GM21526 (cell line): ENCODE measurements around the gene SIN3B.

ENCODE experiments used
- ATAC-seq: cut with Tn5 transposase; IDR thresholded peaks from one replicate; pipeline ENCODE4 v1.9.1; 2021; ENCODE audit warnings: moderate library complexity; ENCODE audit not compliant: unreplicated experiment, low FRiP score

The SIN3B gene

DNA sequence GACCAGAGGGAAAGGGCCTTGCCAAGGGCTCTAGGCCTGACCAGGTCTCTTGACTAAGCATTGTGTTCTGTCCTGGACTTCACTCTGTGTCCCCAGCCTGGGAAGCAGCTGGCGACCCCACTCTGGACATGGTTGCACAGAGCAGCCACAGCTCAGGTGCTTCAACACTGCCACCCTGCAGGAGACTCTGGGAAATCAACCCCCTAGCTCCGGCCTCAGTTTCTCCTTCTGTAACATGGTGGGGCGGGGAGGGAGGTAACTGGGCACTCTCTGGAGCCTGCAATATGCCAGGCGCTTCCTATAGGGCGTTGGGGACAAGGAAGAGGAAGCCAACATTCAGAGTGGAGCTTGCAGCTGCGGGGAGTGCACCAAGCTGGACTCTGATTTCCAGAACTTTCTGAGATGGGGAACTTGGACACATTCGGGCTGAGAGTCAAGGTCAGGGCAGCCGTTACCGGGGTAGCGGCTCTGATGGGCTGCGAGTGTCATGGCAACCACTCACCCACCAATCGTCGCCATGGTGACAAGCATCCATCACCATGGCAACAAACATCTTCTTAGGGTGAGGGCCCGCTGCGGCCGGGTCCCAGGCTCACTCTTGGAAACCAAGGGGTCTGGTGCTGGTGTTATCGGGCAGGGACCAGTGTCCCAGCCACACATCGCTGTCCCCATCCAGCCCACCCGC lies 72.4 kb downstream of the SIN3B start:
- no peak for ATAC-seq

DNA sequence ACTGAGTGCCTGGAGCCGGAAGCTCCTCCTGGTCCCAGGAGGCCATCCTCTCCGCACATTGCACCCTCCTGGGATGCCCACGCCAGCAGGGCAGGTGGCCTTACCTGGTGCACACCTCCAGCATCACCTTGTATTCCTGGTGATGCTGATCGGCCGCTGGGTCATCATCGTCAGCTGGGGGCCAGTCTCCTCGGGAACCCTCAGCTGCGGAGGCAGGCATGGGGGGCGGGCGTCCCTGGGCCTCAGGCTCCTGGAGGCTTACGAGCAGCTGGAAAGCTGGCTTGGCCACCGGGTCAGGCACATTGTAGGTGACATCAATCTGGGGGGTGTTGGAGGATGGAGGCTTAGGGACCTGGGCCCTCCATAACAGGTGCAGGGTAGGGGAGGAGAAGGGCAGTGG lies 73.3 kb downstream of the SIN3B start:
- no peak for ATAC-seq

DNA sequence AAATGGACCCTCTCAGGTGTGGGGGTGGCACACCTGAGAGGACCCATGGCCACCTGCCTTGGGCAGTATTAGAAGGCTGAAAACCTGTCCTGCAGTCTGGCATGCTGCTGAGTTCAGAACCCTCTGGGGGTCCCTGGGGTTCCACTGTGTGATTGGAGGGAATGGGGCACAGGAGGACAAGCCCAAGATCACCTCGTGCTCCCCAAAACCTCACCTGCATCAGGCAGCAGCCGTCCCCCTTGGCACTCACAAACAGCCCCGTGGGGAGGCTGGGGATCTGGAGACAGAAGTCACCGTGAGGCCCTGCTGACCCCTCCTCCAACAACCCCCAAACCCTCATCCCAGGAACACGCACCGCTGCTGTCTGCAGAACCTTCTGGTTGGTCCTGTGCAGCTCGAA lies 74.1 kb downstream of the SIN3B start:
- no peak for ATAC-seq

DNA sequence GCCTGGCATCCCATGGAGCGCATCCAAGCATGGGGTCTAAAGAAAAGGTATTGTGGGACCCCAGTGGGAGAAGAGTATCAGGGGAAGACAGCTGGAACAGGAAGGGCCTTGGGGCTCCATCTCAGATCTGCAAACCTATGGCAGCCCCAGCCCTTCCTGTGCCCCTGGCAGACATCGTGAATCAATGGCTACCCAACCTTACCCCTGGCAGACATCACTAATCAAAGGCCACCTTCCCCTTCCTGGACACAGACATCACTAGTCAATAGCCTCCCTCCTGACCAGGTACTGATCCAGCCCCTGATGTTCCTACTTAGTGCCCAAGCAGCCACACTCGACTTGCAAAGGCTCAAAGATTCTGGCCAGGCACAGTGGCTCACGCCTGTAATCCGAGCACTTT lies 75.4 kb downstream of the SIN3B start:
- ATAC-seq = no peak

DNA sequence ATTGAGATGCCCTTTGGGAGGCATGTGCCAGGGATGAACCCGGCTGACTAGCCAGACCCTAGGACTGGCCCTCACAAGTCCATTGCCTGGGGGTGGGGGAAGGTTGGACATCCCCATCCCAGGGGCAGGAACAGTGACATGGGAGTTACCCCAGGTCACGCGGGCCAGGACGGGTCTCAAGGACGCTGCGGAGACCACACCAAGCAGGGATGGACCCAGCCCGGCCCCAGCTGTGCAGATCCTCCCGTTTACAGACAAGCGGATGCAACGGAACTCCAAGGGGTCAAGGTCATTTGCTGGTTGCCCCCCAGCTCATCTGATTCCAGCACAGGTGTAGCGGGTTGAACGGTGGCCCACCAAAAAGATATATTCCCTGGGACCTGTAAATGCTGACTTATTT lies 79.6 kb downstream of the SIN3B start:
- ATAC-seq = no peak

DNA sequence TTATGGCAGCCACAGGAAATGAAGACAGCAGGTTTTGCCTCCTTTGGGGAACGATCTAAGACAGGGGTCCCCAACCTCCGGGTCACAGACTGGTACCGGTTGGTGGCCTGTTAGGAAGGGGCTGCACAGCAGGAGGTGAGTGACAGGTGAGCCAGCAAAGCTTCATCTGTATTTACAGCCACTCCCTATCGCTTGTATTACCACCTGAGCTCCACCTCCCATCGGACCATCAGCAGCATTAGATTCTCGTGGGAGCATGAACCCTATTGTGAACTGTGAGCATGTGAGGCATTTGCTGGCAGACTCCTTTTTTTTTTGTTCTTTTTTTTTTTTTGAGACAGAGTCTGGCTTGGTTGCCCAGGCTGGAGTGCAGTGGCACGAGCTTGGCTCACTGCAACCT lies 81.8 kb downstream of the SIN3B start:
- no peak for ATAC-seq

DNA sequence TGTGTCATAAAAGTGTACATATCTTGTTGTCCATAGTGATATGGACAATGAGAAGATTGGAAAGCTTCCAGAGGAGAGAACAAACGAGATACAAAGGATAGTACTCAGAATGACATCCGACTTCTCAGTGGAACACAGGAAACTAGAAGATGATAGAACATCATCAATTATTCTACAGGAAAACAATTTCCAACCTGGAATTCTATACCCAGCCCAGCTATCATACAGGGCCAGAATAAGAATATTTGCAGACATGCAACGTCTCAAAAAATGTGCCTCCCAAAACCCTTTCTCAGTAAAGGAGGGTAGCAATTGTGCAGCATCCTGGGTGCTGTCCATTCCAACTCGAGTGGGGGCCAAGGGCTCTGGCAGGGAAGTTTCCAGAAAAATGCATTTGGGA lies 83.6 kb downstream of the SIN3B start:
- ATAC-seq = no peak

DNA sequence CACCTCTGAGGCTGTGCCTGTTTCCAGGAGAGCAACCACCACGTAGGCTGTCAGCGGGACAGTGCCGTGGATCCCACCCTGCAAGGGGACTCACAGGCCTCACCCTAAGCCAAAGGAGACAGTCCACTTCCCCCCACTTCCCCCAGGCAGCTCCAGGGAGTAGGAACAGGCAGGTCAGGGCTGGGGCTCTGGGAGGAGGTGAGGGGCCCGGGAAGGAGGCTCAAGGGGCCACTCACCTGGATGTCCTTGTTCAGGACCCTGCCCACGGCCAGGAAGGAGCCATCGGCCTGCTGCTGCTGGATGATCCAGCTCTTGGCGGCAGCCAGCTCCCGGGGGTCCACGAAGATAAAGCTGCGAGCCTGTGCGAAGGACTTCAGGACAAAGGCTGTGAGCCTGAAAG lies 85.2 kb downstream of the SIN3B start:
- no peak for ATAC-seq

DNA sequence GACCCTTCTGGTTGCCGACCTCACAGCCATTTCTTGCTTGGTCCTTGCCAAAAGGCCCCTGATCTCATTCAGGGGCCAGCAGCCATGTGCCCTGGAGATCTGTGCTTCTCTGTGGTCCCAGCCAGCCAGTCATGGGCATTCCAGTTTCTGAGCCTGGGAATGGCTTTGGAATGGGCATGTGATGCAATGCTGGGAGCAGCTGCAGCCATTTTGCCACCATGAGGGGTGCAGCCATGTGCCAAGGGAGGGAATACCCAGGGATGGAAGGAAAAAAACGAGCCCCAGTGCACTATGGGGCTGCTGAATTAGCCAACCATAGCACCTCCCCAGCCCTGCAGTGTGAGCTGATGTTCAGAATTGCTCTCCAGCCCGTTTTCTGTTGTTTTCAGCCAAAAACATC lies 85.9 kb downstream of the SIN3B start:
- no peak for ATAC-seq

DNA sequence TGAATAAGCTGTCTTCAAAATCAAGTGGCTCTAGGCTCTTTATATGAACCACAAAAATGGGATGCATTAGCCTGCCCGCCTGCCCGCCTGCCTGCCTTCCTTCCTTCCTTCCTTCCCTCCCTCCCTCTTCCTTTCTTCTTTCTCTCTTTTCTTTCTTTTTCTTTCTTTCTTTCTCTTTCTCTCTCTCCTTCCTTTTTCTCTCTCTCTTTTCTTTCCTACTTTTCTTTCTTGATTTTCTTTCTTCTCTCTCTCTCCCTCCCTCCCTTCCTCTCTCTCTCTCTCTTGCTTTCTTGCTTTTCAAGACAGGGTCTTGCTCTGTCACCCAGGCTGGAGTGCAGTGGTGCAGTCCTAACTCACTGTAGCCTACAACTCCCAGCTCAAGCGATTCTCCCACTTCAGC lies 86.5 kb downstream of the SIN3B start:
- no peak for ATAC-seq

DNA sequence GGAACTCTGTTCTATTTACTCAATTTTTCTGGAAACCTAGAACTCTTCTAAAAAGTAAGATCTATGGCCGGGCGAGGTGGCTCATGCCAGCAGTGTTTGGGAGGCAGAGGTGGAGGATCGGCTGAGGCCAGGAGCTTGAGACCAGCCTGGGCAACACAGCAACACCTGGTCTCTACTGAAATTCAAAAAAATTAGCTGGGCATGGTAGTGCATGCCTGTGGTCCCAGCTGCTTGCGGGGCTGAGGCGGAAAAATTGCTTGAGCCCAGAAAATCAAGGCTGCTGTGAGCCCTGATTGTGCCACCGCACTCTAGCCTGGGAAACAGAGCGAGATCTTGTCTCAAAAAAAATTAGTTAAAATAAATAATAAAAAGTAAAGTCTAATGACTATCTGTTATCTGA lies 88.2 kb downstream of the SIN3B start:
- ATAC-seq = no peak

DNA sequence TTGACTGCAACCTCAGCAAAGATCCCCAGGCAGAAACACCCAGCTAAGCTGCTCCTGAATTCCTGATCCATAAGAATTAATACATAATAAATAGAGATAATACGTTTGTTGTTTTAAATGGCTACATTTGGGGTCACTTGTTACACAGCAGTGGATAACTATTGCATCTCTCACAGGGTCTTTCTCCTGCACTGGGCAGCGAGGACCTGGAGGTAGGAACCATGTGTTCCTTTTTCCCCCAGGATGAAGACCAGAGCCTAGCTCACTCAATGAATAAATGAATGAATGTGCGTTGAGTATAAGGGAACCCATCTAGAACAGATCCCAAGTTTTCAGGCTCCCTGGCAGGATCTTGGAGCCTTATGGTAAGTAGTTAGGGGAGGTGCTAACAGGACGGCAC lies 90.3 kb downstream of the SIN3B start:
- no peak for ATAC-seq

DNA sequence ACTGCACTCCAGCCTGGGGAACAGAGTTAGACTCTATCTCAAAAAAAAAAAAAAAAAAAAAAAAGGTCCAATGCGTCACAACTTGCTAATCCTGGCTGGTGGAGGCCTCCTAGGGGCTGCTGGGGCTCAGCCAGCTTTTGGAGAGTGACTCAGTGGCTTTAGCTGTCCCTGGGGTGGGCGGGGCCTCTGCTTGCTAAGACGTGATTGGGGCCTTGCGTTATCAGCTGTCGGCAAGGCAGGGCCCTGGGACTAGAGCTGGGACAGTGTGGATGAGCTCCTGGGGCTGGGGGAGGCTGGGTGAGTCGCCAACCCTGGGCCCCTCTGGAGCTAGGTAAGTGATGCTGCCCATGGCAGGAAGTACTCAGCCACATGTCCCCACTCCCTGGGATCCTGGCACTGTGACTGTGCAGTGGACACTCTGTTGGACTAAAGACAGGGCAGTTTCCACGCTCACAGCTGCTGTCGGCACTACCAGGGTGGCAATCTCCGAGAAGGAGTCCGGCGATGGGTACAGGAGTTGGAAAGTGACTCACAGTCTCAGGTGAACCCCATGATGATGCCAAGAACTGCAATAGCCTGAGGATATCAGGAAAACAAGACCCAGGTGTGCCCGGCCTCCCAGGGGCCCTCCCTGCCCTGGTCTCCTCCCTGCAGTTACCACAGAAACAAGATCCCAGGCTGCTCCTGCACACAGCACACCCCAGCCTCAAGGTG lies 91.8 kb downstream of the SIN3B start:
- ATAC-seq = no peak

DNA sequence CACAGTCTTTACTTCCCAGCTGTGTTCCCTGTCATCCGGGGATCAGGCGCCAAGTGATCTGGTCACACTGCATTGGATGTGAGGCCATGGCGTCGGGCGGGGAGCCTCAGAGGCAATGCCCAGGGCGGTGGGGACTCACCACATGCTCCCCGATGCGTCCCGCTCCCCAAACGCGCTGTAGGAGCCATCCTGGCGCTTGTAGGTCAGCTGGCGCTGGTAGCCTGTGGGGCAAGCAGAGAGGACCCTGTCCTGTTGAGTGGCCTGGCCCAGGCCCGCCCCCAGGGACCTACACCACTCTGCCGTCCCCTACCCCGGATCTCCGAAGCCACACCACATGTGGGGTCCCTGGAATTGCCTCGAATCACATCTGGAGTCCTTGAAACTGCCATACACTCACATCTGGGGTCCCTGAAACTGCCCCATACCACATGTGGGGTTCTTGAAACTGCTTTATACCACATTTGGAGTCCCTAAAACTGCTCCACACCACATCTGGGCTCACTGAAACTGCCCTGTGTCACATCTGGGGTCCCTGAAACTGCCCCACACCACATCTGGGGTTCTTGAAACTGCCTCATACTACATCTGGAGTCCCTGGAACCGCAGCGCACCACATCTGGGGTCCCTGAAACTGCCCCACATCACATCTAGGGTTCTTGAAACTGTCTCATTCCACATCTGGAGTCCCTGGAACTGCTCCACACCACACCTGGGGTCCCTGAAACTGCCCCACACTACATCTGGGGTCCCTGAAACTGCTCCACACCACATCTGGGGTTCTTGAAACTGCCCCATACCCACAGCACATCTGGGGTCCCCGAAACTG lies 92.8 kb downstream of the SIN3B start:
- ATAC-seq = no peak

DNA sequence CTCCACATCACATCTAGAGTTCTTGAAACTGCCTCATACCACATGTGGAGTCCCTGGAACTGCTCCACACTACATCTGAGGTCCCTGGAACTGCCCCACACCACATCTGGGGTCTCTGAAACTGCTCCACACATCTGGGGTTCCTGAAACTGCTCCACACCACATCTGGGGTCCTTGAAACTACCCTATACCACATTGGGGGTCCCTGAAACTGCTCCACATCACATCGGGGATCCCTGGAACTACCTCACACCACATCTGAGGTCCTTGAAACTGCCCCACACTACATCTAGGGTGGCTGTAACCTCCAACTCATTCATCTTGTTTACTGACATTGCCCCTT lies 93.4 kb downstream of the SIN3B start:
- no peak for ATAC-seq

DNA sequence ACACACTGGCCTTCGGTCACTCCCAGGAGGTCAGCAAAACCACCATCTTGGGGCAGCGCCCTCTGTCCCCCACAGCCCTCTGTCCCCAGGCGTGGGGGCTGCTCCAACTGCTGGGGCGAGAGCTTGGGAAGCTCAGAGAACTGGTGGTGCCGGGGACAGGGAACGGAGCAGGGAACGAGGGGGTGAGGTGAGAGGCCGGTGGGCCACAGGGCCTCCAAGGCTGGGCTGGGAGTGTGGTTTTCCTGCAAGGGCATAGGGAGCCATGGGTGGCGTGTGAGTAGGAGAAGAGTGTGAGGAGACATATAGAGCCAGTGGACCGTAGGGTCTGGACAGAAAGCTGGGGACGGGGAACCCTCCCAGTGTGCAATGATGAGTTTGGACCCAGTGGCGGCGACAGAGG lies 93.8 kb downstream of the SIN3B start:
- ATAC-seq = no peak

DNA sequence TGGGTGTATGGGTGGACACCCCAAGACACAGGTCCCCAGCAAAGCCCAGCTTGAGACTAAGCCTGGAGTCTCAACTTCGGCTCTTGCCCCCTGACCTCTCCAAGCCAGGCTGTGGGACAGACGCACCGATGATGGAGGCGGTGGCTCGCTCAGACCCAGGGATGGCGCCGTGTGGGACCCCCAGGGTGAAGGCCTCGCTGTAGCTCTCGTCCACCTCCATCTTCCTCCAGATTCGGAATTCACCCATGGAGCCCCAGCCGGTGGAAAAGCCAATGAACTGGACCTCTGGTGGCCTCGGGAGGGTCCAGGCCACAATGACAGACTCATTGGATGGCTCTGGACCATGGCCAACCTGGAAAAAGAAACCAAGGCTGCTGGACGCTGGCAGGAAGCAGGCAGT lies 98.7 kb downstream of the SIN3B start:
- ATAC-seq = no peak

DNA sequence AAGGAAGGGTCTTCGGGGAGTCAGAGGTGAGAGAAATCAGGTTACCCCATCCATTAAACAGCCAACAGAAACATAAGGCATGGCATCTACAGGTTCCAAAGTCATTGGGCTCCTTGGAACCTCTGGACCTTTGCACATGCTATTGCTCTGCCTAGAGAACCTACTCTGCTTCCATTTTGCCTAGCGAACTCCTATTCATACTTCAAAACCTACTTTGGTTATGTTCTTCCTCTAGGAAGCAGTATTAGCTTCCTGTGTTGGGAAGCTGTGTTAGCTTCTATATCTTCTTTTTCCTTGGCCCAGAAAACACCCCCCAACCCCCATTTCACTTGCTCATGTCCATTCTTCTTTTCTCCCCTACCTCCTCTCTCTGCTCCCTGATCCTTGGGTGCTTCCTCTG lies 99.2 kb downstream of the SIN3B start:
- no peak for ATAC-seq

DNA sequence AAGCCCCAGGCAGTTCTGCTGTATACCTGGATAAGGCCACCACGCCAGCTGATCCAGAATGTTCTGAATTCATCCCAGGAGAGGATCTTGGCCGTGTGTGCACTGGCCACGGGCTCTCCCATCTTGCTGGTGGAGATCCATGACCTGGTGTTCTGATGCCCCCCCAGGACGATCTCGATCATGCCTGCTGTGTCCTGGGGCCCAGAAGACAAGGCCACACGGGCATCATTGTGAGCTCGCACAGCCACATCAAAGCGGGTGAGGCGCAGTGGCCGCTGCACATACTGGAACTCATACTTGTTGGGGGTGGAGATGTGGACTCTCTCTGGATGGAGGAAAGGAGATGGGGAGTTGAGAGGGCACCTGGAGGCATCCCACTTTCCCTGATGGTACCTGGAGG lies 99.7 kb downstream of the SIN3B start:
- ATAC-seq = no peak
